K562 (cell line): ENCODE results near the gene NTRK1. TPM values are rescaled to one million over a fixed set of nuclear protein-coding genes. Genes with fewer than 3 reads are reported as not detected.

ENCODE experiments used
- ATAC-seq: fragments of 200-7000 bp; cut with Tn5 transposase; 3 replicates; pipeline ENCODE4 v1.9.1; 2020; ENCODE audit warnings: moderate library complexity
- BruUV-seq: library from RNA; stranded (reverse); fragments of 400-500 nt; replicated peaks from 2 replicates; lab custom pipeline; 2021; lab: Mats Ljungman, UMichigan
- CTCF ChIA-PET: fragments of 300-600 bp; formaldehyde crosslinking; extraction: SDS; loops from one replicate; lab custom pipeline; 2021; ENCODE audit warnings: low intra/inter-chr PET ratio; lab: Yijun Ruan, JAX
- POLR2A ChIA-PET: fragments of 300-600, 350-650 bp; sonication (Branson Sonifier 250); formaldehyde crosslinking; extraction: SDS; loops from one replicate; lab custom pipeline; 2021; ENCODE audit warnings: antibody characterized with exemption, inconsistent platforms; lab: Yijun Ruan, JAX
- DNase-seq, 4 experiments: peaks; one replicate each; pipeline versions ENCODE4 v3.0.0 to v3.0.0-alpha.2; 2011 to 2018; ENCODE audit warnings: low spot score in 3 of 4, mixed read lengths in 3 of 4; ENCODE audit errors: extremely low read depth in 1 of 4
- FAIRE-seq: peaks from 2 replicates; lab custom pipeline; 2011; peaks lifted over from hg19 to GRCh38; lab: Jason Lieb, UNC
- H2AFZ ChIP-seq: 2 replicates; pipeline ENCODE4 v1.6.0; 2011; ENCODE audit warnings: low read depth, low read length, control low read depth, inconsistent platforms
- H3K27ac ChIP-seq: fragments of 200-600 bp; 3 replicates; pipeline ENCODE4 v1.8.0; 2011; ENCODE audit warnings: low read depth, mild to moderate bottlenecking, control low read depth, inconsistent platforms, low read length, moderate library complexity, mixed read lengths; ENCODE audit errors: extremely low read depth
- H3K27me3 ChIP-seq, 2 experiments: fragments of 300-600 bp in 1 of 2; 2 replicates in 1 of 2; 3 replicates in 1 of 2; pipeline versions ENCODE4 v1.6.0 to v1.8.0; 2011; ENCODE audit warnings: inconsistent platforms in 2 of 2, low read length in 2 of 2, mild to moderate bottlenecking in 1 of 2, mixed read lengths in 1 of 2, moderate library complexity in 1 of 2; ENCODE audit not compliant: control insufficient read depth in 2 of 2, insufficient read depth in 2 of 2
- H3K36me3 ChIP-seq: fragments of 300-600 bp; 3 replicates; pipeline ENCODE4 v1.8.0; 2011; ENCODE audit warnings: mild to moderate bottlenecking, low read length, inconsistent platforms; ENCODE audit not compliant: control insufficient read depth, insufficient read depth
- H3K4me1 ChIP-seq, 2 experiments: fragments of 200-600 bp in 1 of 2; replicated peaks in 1 of 2; 2 replicates in 1 of 2; 3 replicates in 1 of 2; pipeline versions ENCODE4 v1.5.1 to v1.8.0; 2011; ENCODE audit warnings: inconsistent platforms in 2 of 2, low read length in 2 of 2, mild to moderate bottlenecking in 1 of 2, mixed read lengths in 1 of 2, moderate library complexity in 1 of 2; ENCODE audit not compliant: control insufficient read depth in 2 of 2, insufficient read depth in 2 of 2
- H3K4me2 ChIP-seq: 2 replicates; pipeline ENCODE4 v1.6.1; 2011; ENCODE audit warnings: low read length, control low read depth, inconsistent platforms, mixed read lengths; ENCODE audit not compliant: insufficient read depth
- H3K4me3 ChIP-seq: fragments of 200-600 bp; sonication (generic), shearing (Covaris generic); 2 replicates; pipeline ENCODE4 v1.5.1; 2016; ENCODE audit warnings: control low read depth, inconsistent platforms
- H3K79me2 ChIP-seq: fragments of 200-600 bp; 3 replicates; pipeline ENCODE4 v1.8.0; 2011; ENCODE audit warnings: low read length, inconsistent platforms; ENCODE audit not compliant: control insufficient read depth, insufficient read depth
- H3K9ac ChIP-seq, 2 experiments: 2 replicates each; pipeline versions ENCODE4 v1.6.0 to v1.6.1; 2011; ENCODE audit warnings: low read depth in 2 of 2, low read length in 2 of 2, control low read depth in 1 of 2, inconsistent platforms in 1 of 2, mild to moderate bottlenecking in 1 of 2, mixed read lengths in 1 of 2; ENCODE audit not compliant: insufficient read depth in 1 of 2
- H3K9me1 ChIP-seq: one replicate; pipeline ENCODE4 v1.6.0; 2011; ENCODE audit warnings: inconsistent platforms, mild to moderate bottlenecking, low read length, moderate library complexity; ENCODE audit not compliant: control insufficient read depth, insufficient read depth
- H3K9me3 ChIP-seq: replicated peaks from 2 replicates; pipeline ENCODE4 v1.5.1; 2011; ENCODE audit warnings: low read depth, low read length, inconsistent platforms; ENCODE audit not compliant: control insufficient read depth, insufficient read depth
- H4K20me1 ChIP-seq: replicated peaks from 2 replicates; pipeline ENCODE4 v1.6.1; 2011; ENCODE audit warnings: low read length, inconsistent platforms, mixed read lengths; ENCODE audit not compliant: control insufficient read depth, insufficient read depth
- CBX1 ChIP-seq: sonication (generic); IDR thresholded peaks from 2 replicates; pipeline ENCODE4 v1.6.1; 2016; ENCODE audit warnings: antibody characterized with exemption, low read depth, mild to moderate bottlenecking
- FOXJ2 ChIP-seq: fragments of 200-800 bp; sonication (Bioruptor generic); IDR thresholded peaks from 2 replicates; pipeline ENCODE4 v1.6.1; 2016; ENCODE audit warnings: missing genetic modification characterization, missing compliant biosample characterization
- GABPA ChIP-seq: fragments of 200-800 bp; sonication (Bioruptor generic); conservative IDR thresholded peaks from 2 replicates; pipeline ENCODE4 v1.6.1; 2016; ENCODE audit warnings: low read depth, missing genetic modification characterization, missing compliant biosample characterization
- KAT2B ChIP-seq: IDR thresholded peaks from one replicate; pipeline ENCODE4 v1.6.1; 2012; ENCODE audit warnings: low read depth, mild to moderate bottlenecking, control low read depth, inconsistent platforms, low read length, moderate library complexity
- MYBL2 ChIP-seq, 2 experiments: fragments of 450-650 bp in 1 of 2; sonication (generic) in 1 of 2; formaldehyde crosslinking in 1 of 2; IDR thresholded peaks; 2 replicates each; pipeline versions ENCODE4 v1.6.1 to v1.8.1; 2017 to 2022; ENCODE audit warnings: borderline replicate concordance in 1 of 2, inconsistent platforms in 1 of 2, low read depth in 1 of 2, mild to moderate bottlenecking in 1 of 2, missing genetic modification reagents in 1 of 2, moderate library complexity in 1 of 2
- PBX2 ChIP-seq, 2 experiments: IDR thresholded peaks in 1 of 2; conservative IDR thresholded peaks in 1 of 2; 2 replicates each; pipeline ENCODE4 v1.6.1; 2016; ENCODE audit warnings: low read depth in 2 of 2, mild to moderate bottlenecking in 1 of 2, missing compliant biosample characterization in 1 of 2, missing genetic modification characterization in 1 of 2, moderate library complexity in 1 of 2
- PKNOX1 ChIP-seq: fragments of 450-650 bp; IDR thresholded peaks from 2 replicates; pipeline ENCODE4 v1.6.1; 2016
- WGBS: fragments of 100-300 bp; shearing (Covaris generic); methylation state at CpG from one replicate; pipeline ENCODE4 v1.1.6; 2016; ENCODE audit warnings: low coverage, mixed read lengths; ENCODE audit not compliant: insufficient coverage; ENCODE audit errors: missing lambda C conversion rate; 5-methylcytosine and 5-hydroxymethylcytosine counted together
- in situ Hi-C: fragments of 300-500 bp; cut with MboI; formaldehyde crosslinking; loops from 4 replicates; pipeline ENCODE4 v1.15.0; 2018; ENCODE audit warnings: inconsistent platforms, mixed read lengths
- intact Hi-C: fragments of 100-400 bp; cut with micrococcal nuclease; formaldehyde crosslinking; loops from 2 replicates; pipeline ENCODE4 v1.14.2; 2022
- polyA plus RNA-seq, 8 experiments: library from polyadenylated mRNA; depleted of rRNA in 4 of 8; stranded (reverse) in 5 of 8; unstranded in 3 of 8; fragments of >200 nt; fragmentation: Nextera tagmentation in 2 of 8; fragmentation: Illumina TruSeq in 1 of 8; extraction: Ambion mirVana in 2 of 8; extraction: Trizol in 1 of 8; gene quantifications; 2 replicates each; pipeline versions ENCODE4 v1.2.1 to v1.2.3, GENCODE V29; 2011 to 2014; ENCODE audit warnings: inconsistent platforms in 1 of 8, missing spikeins in 1 of 8
- total RNA-seq, 7 experiments: library from RNA; depleted of rRNA in 6 of 7; stranded (reverse); fragments of >200 nt in 6 of 7; fragmentation: Illumina TruSeq in 2 of 7; extraction: Trizol in 2 of 7; gene quantifications; 2 replicates each; pipeline versions ENCODE4 v1.2.1 to v1.2.3, GENCODE V29; 2011 to 2021; ENCODE audit warnings: low replicate concordance in 1 of 7

The NTRK1 gene
- total and polyA plus RNA-seq, 9 of the 15 experiments (the other 6 are each of a cell fraction or from before 2014, with no cell fraction given): 0.46 to 30.0 (median 7.9) TPM

GRCh38 chr1:156836041-156836654, 24.5 kb upstream of the NTRK1 start:
- no TSS peak for BruUV-seq
- Histone ChIP-seq H4K20me1 (no peaks in the 10 kb centered on the region), H3K4me2 (no peak overlapping the region), H3K4me1 (peaks cover 6 to 8% of the 10 kb centered on the region in 2 experiments; a peak in 4 of 5 replicates), H3K36me3 (no peaks in the 10 kb centered on the region), H3K4me3 (no peak overlapping the region), H3K9ac (no peak overlapping the region), H3K9me3 (no peaks in the 10 kb centered on the region), H3K27me3 (peaks cover 17 to 22% of the 10 kb centered on the region in 2 experiments; a peak in 4 of 5 replicates), H3K79me2 (no peaks in the 10 kb centered on the region), H2AFZ (no peak overlapping the region), H3K27ac (no peak overlapping the region), H3K9me1 (no peaks in the 10 kb centered on the region)
- no peak for ATAC-seq
- intact Hi-C loops (no loop called here), in situ Hi-C loops (no loop called here)
- 7% methylated on average over 5 of the region's 5 CpGs for WGBS
- TF ChIP-seq GABPA (tag) (no peak), MYBL2 (IDR thresholded peaks at IDR 0.05; ENCODE audit: low read depth) (no peak), MYBL2 (CRISPR knock-in tag; IDR thresholded peaks at IDR 0.05; ENCODE audit: borderline replicate concordance) (no peak), PKNOX1 (peak; percentile 89), FOXJ2 (tag) (no peak), CBX1 (no peak), KAT2B (no peak), PBX2 (CRISPR knock-in tag; IDR thresholded peaks at IDR 0.05; ENCODE audit: low read depth) (no peak), PBX2 (tag; conservative IDR thresholded peaks at IDR 0.05; ENCODE audit: low read depth) (0 out of 2 replicates have a peak, but pooled peaks have one; percentile 23)
- ChIA-PET POLR2A (interaction anchor here (0.6 to 0.8 kb wide), 3 partner anchors 17 to 26 kb away, joined by 3 read pairs; no protein-coding TSS in a partner anchor), CTCF (interaction anchor here (0.6 to 1.3 kb wide), 3 partner anchors 24 to 117 kb away, joined by 3 to 4 read pairs (median 3); partner anchors contain the start of gene NTRK1)
- DNase-seq: no peak
- FAIRE-seq: no peak
